SK-N-MC (cell line): ENCODE measurements around the gene PRELID1.
"Not testable (repeated sequence)": the region's sequence is repeated elsewhere in the genome, so short reads cannot be mapped to it uniquely, and the experiment has no call there.

Experiments
- DNase-seq: peaks from one replicate; pipeline ENCODE4 v3.0.0-alpha.2; 2011; ENCODE audit warnings: low read depth, low spot score
- H3K27ac ChIP-seq: fragments of 200-600 bp; sonication (generic); 2 replicates; pipeline ENCODE4 v1.5.1; 2016; ENCODE audit warnings: mixed run types
- H3K36me3 ChIP-seq: fragments of 200-600 bp; sonication (generic); 2 replicates; pipeline ENCODE4 v1.6.1; 2017; ENCODE audit warnings: antibody characterized with exemption, low read length, mixed read lengths; ENCODE audit not compliant: insufficient read depth
- H3K4me3 ChIP-seq: fragments of 200-600 bp; sonication (generic); 2 replicates; pipeline ENCODE4 v1.5.1; 2016
- H3K9ac ChIP-seq: fragments of 200-600 bp; sonication (generic); 2 replicates; pipeline ENCODE4 v1.8.0; 2017; ENCODE audit warnings: mixed run types, mixed read lengths; ENCODE audit not compliant: insufficient read length
- H3K9me3 ChIP-seq: fragments of 200-600 bp; sonication (generic); 2 replicates; pipeline ENCODE4 v1.6.1; 2017; ENCODE audit warnings: low read depth, mild to moderate bottlenecking, antibody characterized with exemption, low read length, moderate library complexity, mixed read lengths
- EZH2 ChIP-seq: fragments of 200-600 bp; sonication (generic); IDR thresholded peaks from one replicate; pipeline ENCODE4 v1.6.1; 2017; ENCODE audit warnings: antibody characterized with exemption
- FOXP2 ChIP-seq: optimal IDR thresholded peaks from 2 replicates; pipeline ENCODE3; 2011; ENCODE audit warnings: mild to moderate bottlenecking, moderate library complexity; ENCODE audit not compliant: insufficient read depth; ENCODE audit errors: extremely low read length, control extremely low read depth
- POLR2AphosphoS5 ChIP-seq: IDR thresholded peaks from 2 replicates; pipeline ENCODE4 v1.6.1; 2012; ENCODE audit warnings: mild to moderate bottlenecking, low read depth, low read length, borderline replicate concordance

PRELID1 gene

DNA sequence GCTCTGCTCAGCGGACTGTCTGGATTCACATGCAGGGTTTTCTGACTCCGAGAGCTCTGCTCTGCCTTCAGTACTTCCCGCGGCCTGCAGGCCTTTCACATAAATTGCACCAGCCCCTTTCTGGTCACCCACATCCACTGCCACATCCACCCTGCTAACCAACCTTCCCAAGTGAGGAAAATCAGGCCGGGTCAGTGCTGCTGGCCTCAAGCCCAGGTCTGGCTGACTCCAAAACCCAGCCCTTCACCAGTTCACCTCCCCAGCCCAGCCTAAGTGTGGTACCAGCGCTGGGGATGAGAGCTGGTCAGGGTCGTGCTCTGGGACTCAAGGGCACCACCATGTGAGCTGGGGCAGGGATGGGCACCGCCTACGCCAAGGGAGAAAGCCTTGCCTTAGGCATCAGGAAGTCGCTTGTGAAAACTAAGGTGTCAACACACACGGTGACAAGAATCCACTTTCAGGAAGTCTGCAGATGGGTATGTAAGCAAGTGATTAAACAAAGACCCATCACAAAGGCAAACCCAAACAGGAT, 35.6 kb downstream of the PRELID1 start:
- H3K4me3 ChIP-seq: no peak overlapping the region
- DNase-seq: no peak
- TF ChIP-seq FOXP2 (no peak), POLR2AphosphoS5 (no peak), EZH2 (no peak)
- no peak overlapping the region for H3K27ac ChIP-seq
- no peaks in the 10 kb centered on the region for H3K9me3 ChIP-seq
- H3K36me3 ChIP-seq: peaks cover 42% of the 10 kb centered on the region
- H3K9ac ChIP-seq: no peak overlapping the region

GRCh38 chr5:177343000-177343399, 39.4 kb downstream of the PRELID1 start:
- H3K9me3 ChIP-seq, H3K9ac ChIP-seq, H3K4me3 ChIP-seq, H3K27ac ChIP-seq, DNase-seq: not testable (repeated sequence)
- H3K36me3 ChIP-seq: peaks cover 23% of the 10 kb centered on the region

- H3K9ac ChIP-seq: no peak overlapping the region
Observed at GRCh38 chr5:177343777-177344176, 40.2 kb downstream of the PRELID1 start.

DNA sequence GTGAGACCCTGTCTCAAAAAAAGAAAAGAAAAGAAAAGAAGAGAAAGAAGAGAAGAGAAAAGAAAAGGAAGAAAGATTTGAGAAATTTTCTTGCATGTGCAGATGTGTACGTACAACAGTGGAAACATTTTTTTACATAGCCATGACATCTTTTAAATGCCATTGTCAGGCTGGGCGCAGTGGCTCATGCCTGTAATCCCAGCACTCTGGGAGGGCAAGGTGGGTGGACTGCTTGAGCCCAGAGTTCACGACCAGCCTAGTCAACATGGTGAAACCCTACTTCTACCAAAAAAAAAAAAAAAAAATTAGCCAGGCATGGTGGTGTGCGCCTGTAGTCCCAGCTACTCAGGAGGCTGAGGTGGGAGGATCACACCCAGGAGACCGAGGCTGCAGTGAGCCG, 41.3 kb downstream of the PRELID1 start:
- no peak for DNase-seq
- H3K36me3 ChIP-seq: peaks cover 23% of the 10 kb centered on the region
- no peak overlapping the region for H3K9ac ChIP-seq
- TF ChIP-seq POLR2AphosphoS5: no peak
- H3K9me3 ChIP-seq: no peaks in the 10 kb centered on the region
- no peak overlapping the region for H3K27ac ChIP-seq
- no peak overlapping the region for H3K4me3 ChIP-seq

More at GRCh38 chr5:177343777-177344176, 40.2 kb downstream of the PRELID1 start:
- Histone ChIP-seq H3K36me3 (peaks cover 23% of the 10 kb centered on the region), H3K9me3 (no peaks in the 10 kb centered on the region), H3K4me3 (no peak overlapping the region), H3K27ac (no peak overlapping the region)
- DNase-seq: no peak
- no peak for TF ChIP-seq EZH2
- no peak for TF ChIP-seq POLR2AphosphoS5
- TF ChIP-seq FOXP2: no peak

- DNase-seq: no peak
- Histone ChIP-seq H3K9ac (no peak overlapping the region), H3K4me3 (no peak overlapping the region), H3K27ac (no peak overlapping the region), H3K9me3 (no peaks in the 10 kb centered on the region), H3K36me3 (peaks cover 16% of the 10 kb centered on the region)
- TF ChIP-seq POLR2AphosphoS5 (no peak), FOXP2 (no peak), EZH2 (no peak)
Observed at GRCh38 chr5:177346820-177347219, 43.2 kb downstream of the PRELID1 start.

GRCh38 chr5:177347699-177348098, 44.1 kb downstream of the PRELID1 start:
- no peak for DNase-seq
- TF ChIP-seq EZH2: no peak
- no peak for TF ChIP-seq FOXP2
- no peak for TF ChIP-seq POLR2AphosphoS5
- Histone ChIP-seq H3K4me3 (no peak overlapping the region), H3K9ac (no peak overlapping the region), H3K9me3 (no peaks in the 10 kb centered on the region), H3K27ac (no peak overlapping the region), H3K36me3 (peaks cover 16% of the 10 kb centered on the region)

DNA sequence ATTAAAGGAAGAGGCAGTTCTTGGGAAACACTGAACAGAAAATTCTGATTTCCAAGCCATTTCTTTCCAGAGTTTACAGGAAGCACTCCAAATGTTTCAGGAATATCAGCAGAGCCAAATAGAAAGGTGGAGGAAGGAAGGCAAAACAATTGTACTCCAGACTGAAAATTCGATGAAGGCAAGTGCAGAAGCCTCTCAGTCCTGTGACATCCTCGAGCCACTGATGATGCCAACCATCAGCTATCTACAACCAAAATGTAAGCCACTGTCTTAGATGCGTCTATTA, 45.7 kb downstream of the PRELID1 start:
- Histone ChIP-seq H3K4me3 (no peak overlapping the region), H3K9ac (no peak overlapping the region)
- no peak for DNase-seq

GRCh38 chr5:177349762-177350161, 46.2 kb downstream of the PRELID1 start:
- Histone ChIP-seq H3K27ac (no peak overlapping the region), H3K36me3 (peaks cover 8% of the 10 kb centered on the region; the same call in 1 of the 2 replicates), H3K9me3 (no peaks in the 10 kb centered on the region), H3K4me3 (no peak overlapping the region; the same call in 1 of the 2 replicates), H3K9ac (no peak overlapping the region)
- TF ChIP-seq POLR2AphosphoS5 (no peak), FOXP2 (no peak), EZH2 (no peak)
- DNase-seq: no peak

More for the DNA sequence above, 45.7 kb downstream of the PRELID1 start:
- Histone ChIP-seq H3K27ac (0 out of 2 replicates have a peak overlapping the region, but pooled peaks have one; percentile 19), H3K36me3 (peaks cover 8% of the 10 kb centered on the region; the same call in 1 of the 2 replicates), H3K9me3 (no peaks in the 10 kb centered on the region)
- TF ChIP-seq POLR2AphosphoS5: no peak
- no peak for TF ChIP-seq EZH2
- TF ChIP-seq FOXP2: no peak

DNA sequence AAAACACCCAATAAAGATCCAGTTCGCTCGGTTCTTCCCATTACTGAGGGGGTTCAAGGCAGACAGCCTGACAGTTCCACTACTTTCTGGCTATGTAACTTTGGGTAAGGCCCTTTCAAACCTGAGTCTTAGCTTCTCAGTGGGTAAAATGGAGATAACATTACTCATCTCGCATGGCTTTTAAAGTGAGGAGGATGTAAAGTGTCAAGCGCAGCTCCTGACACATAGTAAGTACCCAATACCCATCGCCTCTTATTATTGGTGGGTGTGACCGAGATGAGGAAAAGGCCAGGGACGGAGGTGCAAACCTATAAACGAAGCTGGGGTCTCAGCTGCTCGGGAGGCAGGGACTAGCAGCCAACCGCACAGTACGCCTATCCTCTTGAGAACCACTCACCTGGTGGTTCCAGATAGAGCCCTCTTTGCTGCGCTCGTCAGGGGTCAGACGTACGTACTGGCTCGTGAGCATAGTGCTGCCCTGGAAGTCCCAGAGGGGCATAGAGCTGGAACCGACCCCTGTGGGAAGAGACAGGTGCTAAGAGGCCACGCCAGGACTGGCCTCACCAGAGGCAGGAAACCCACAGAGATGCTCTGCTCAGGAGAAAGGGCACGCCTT, 47.3 kb downstream of the PRELID1 start:
- TF ChIP-seq POLR2AphosphoS5: no peak
- TF ChIP-seq FOXP2: no peak
- no peak for TF ChIP-seq EZH2
- H3K9me3 ChIP-seq: no peaks in the 10 kb centered on the region
- peaks cover 8% of the 10 kb centered on the region; the same call in 1 of the 2 replicates for H3K36me3 ChIP-seq
- peak overlapping the region; percentile 94 for H3K27ac ChIP-seq
- no peak for DNase-seq
- H3K4me3 ChIP-seq: peak overlapping the region; percentile 88
- H3K9ac ChIP-seq: peak overlapping the region; percentile 93
